GM19240 (cell line): ENCODE results near the gene TTC7B.
A peak's percentile ranks its signal among the peaks of the same experiment; 100 is the strongest.
"Not testable (repeated sequence)": the region's sequence is repeated elsewhere in the genome, so short reads cannot be mapped to it uniquely, and the experiment has no call there.

Source experiments
- DNase-seq: peaks from one replicate; pipeline ENCODE4 v3.0.0; 2011; ENCODE audit warnings: low spot score; ENCODE audit not compliant: insufficient read length

TTC7B gene

GRCh38 chr14:90532826-90533525, 283.3 kb downstream of the TTC7B start:
- no peak for DNase-seq

- no peak for DNase-seq
Observed at GRCh38 chr14:90531497-90531896, 284.7 kb downstream of the TTC7B start.

GRCh38 chr14:90530523-90530922, 285.7 kb downstream of the TTC7B start:
- DNase-seq, result no peak

- DNase-seq, result no peak
Observed at GRCh38 chr14:90527978-90528377, 288.3 kb downstream of the TTC7B start.

GRCh38 chr14:90526536-90526935, 289.7 kb downstream of the TTC7B start:
- not testable (repeated sequence) for DNase-seq

- not testable (repeated sequence) for DNase-seq
Observed at GRCh38 chr14:90525353-90526028, 290.7 kb downstream of the TTC7B start.

GRCh38 chr14:90523961-90524875, 292.0 kb downstream of the TTC7B start:
- no peak for DNase-seq

- no peak for DNase-seq
Observed at GRCh38 chr14:90523544-90523943, 292.7 kb downstream of the TTC7B start.

- DNase-seq, result no peak
Observed at GRCh38 chr14:90522571-90523191, 293.5 kb downstream of the TTC7B start.

- no peak for DNase-seq
Observed at GRCh38 chr14:90521930-90522483, 294.2 kb downstream of the TTC7B start.

GRCh38 chr14:90521084-90521929, 294.9 kb downstream of the TTC7B start:
- DNase-seq, result no peak

GRCh38 chr14:90520326-90520725, 295.9 kb downstream of the TTC7B start:
- no peak for DNase-seq

- no peak for DNase-seq
Observed at GRCh38 chr14:90519262-90519920, 296.8 kb downstream of the TTC7B start.

- DNase-seq, result peak; percentile 36
Observed at GRCh38 chr14:90518941-90519256, 297.3 kb downstream of the TTC7B start.

GRCh38 chr14:90518069-90518940, 297.9 kb downstream of the TTC7B start:
- no peak for DNase-seq

- no peak for DNase-seq
Observed at GRCh38 chr14:90517076-90517841, 299.0 kb downstream of the TTC7B start.

- no peak for DNase-seq
Observed at GRCh38 chr14:90514566-90514965, 301.7 kb downstream of the TTC7B start.

GRCh38 chr14:90514015-90514398, 302.2 kb downstream of the TTC7B start:
- DNase-seq, result no peak
